CD4-positive, alpha-beta T cell (primary cell): ENCODE measurements around the gene NDUFA12. TPM values are rescaled to one million over a fixed set of nuclear protein-coding genes. Genes with fewer than 3 reads are reported as not detected.

Experiments used
- ATAC-seq: fragments of 200-7000 bp; cut with Tn5 transposase; one replicate; pipeline ENCODE4 v1.10.0; 2022; ENCODE audit warnings: mild to moderate bottlenecking; ENCODE audit not compliant: poor library complexity
- CTCF ChIA-PET: fragments of 350-600 bp; sonication (Branson Sonifier 250); formaldehyde crosslinking; loops from one replicate; lab custom pipeline; 2021; ENCODE audit warnings: antibody characterized with exemption, inconsistent platforms; lab: Charles Lee
- POLR2A ChIA-PET: fragments of 350-600 bp; sonication (Branson Sonifier 250); formaldehyde crosslinking; loops from one replicate; lab custom pipeline; 2021; ENCODE audit warnings: antibody characterized with exemption, inconsistent platforms; lab: Charles Lee
- DNase-seq, 14 experiments: peaks; one replicate each; pipeline ENCODE4 v3.0.0-alpha.2; 2013 to 2020; ENCODE audit warnings: mixed read lengths in 2 of 14
- H3K27ac ChIP-seq, 2 donors: one replicate each; pipeline versions ENCODE4 v1.5.1 to v1.7.0; 2013; ENCODE audit warnings: low read length in 2 of 2, low read depth in 1 of 2, mild to moderate bottlenecking in 1 of 2
- H3K27me3 ChIP-seq, 2 experiments: 1 replicate in 1 of 2; 2 replicates in 1 of 2; pipeline versions ENCODE4 v1.6.1 to v1.7.0; 2013; ENCODE audit warnings: low read length in 2 of 2, control low read depth in 1 of 2, mild to moderate bottlenecking in 1 of 2, moderate library complexity in 1 of 2; ENCODE audit not compliant: insufficient read depth in 2 of 2, control insufficient read depth in 1 of 2
- H3K36me3 ChIP-seq: one replicate; pipeline ENCODE4 v1.6.1; 2013; ENCODE audit warnings: low read length, control low read depth; ENCODE audit not compliant: insufficient read depth
- H3K4me1 ChIP-seq: one replicate; pipeline ENCODE4 v1.6.1; 2013; ENCODE audit warnings: low read length, control low read depth; ENCODE audit not compliant: insufficient read depth
- H3K4me3 ChIP-seq: one replicate; pipeline ENCODE4 v1.5.1; 2013; ENCODE audit warnings: mild to moderate bottlenecking, low read length, moderate library complexity
- H3K9me3 ChIP-seq, 2 experiments: 1 replicate in 1 of 2; 2 replicates in 1 of 2; pipeline versions ENCODE4 v1.6.1 to v1.7.0; 2013; ENCODE audit warnings: low read length in 2 of 2, mild to moderate bottlenecking in 2 of 2, control low read depth in 1 of 2, moderate library complexity in 1 of 2; ENCODE audit not compliant: control insufficient read depth in 1 of 2, insufficient read depth in 1 of 2
- H3K27ac Mint-ChIP-seq: one replicate; pipeline ENCODE4 v1.8.0; 2020; ENCODE audit warnings: mixed read lengths
- H3K27me3 Mint-ChIP-seq: one replicate; pipeline ENCODE4 v1.8.0; 2021; ENCODE audit warnings: mixed read lengths
- H3K36me3 Mint-ChIP-seq: one replicate; pipeline ENCODE4 v1.8.0; 2021; ENCODE audit warnings: low read depth, mixed read lengths
- H3K4me1 Mint-ChIP-seq: one replicate; pipeline ENCODE4 v1.8.0; 2021; ENCODE audit warnings: low read depth, mixed read lengths
- H3K4me3 Mint-ChIP-seq: one replicate; pipeline ENCODE4 v1.8.0; 2020; ENCODE audit warnings: mild to moderate bottlenecking, mixed read lengths
- H3K9me3 Mint-ChIP-seq: one replicate; pipeline ENCODE4 v1.8.0; 2020; ENCODE audit warnings: mixed read lengths
- intact Hi-C, 2 experiments: fragments of 100-400 bp; cut with DNase I in 1 of 2; cut with micrococcal nuclease in 1 of 2; formaldehyde crosslinking; loops; one replicate each; pipeline versions ENCODE4 v1.15.1 to v1.9.0; 2023 to 2025; cut with DNase I, micrococcal nuclease
- total RNA-seq, 174 experiments: library from RNA in 2 of 174; stranded (reverse) in 2 of 174; gene quantifications; one replicate each; pipeline ENCODE4 v1.2.3 and lab custom pipeline; 2021 to 2026
- TF ChIP-seq, protein P1 (sequence below): fragments of 200-600 bp; IDR thresholded peaks from one replicate; pipeline ENCODE4 v1.8.0; 2022; ENCODE audit warnings: antibody characterized with exemption, mild to moderate bottlenecking

Gene NDUFA12
- total RNA-seq, 2 experiments from 2014 or later: 43.3 to 43.7 TPM

DNA sequence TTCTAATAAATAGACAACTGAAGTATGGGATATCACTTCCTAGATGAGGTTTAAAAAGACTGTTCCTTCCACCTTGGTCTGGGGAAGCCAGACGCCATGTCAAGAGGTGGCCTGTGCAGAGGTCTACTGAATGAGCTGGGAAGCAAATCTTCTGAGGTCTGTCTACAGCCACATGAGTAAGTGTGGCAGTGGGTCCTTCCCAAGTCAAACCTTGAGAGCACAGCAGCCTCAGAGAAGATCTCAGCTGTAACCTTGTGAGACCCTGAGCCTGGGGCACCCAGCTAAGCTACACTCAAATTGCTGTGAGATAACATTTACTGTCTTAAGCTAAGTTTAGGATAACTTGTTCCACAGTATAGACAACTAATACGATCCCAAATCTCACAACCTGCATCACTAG lies 20.2 kb downstream of the NDUFA12 start:
- Mint-ChIP-seq H3K4me1 (peaks cover 70% of the 10 kb centered on the region), H3K9me3 (no peaks in the 10 kb centered on the region), H3K36me3 (peaks cover 31% of the 10 kb centered on the region), H3K4me3 (peak overlapping the region; percentile 25), H3K27me3 (no peaks in the 10 kb centered on the region), H3K27ac (peak overlapping the region; percentile 33)
- Histone ChIP-seq H3K27me3 (no peaks in the 10 kb centered on the region), H3K36me3 (peaks cover 9% of the 10 kb centered on the region), H3K9me3 (no peaks in the 10 kb centered on the region), H3K4me1 (peaks cover 51% of the 10 kb centered on the region), H3K4me3 (no peak overlapping the region), H3K27ac (no peak overlapping the region)
- DNase-seq: no peak
- intact Hi-C loops: loop anchor here in 1 of 2 experiments (2.0 to 5.0 kb wide), 3 partner anchors 17 to 836 kb away; partner anchors contain the start of gene PLXNC1
- ChIA-PET CTCF (interaction anchor here (1.3 kb wide), 1 partner anchor 21 kb away, joined by 3 read pairs; the partner anchor contains the start of gene NDUFA12), POLR2A (no interaction called here)
- no peak for ATAC-seq
- TF ChIP-seq, protein P1, sequence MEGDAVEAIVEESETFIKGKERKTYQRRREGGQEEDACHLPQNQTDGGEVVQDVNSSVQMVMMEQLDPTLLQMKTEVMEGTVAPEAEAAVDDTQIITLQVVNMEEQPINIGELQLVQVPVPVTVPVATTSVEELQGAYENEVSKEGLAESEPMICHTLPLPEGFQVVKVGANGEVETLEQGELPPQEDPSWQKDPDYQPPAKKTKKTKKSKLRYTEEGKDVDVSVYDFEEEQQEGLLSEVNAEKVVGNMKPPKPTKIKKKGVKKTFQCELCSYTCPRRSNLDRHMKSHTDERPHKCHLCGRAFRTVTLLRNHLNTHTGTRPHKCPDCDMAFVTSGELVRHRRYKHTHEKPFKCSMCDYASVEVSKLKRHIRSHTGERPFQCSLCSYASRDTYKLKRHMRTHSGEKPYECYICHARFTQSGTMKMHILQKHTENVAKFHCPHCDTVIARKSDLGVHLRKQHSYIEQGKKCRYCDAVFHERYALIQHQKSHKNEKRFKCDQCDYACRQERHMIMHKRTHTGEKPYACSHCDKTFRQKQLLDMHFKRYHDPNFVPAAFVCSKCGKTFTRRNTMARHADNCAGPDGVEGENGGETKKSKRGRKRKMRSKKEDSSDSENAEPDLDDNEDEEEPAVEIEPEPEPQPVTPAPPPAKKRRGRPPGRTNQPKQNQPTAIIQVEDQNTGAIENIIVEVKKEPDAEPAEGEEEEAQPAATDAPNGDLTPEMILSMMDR: no peak

DNA sequence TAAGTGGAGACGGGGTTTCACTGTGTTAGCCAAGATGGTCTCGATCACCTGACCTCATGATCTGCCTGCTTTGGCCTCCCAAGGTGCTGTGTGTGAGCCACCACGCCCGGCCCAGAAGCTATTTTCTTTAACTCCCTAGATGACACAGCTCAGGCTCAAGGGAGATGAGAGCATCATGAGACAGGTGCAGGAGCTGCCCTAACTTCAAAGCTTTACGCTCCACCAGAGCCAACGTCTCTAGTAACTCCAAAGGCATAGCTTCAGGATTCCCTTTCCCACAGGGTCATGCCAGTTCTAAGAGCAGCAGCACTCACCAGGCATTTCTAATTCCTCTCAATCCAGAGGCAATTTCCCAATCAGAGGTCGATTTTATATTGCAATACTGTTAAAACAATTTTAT lies 21.0 kb downstream of the NDUFA12 start:
- intact Hi-C loops: loop anchor here in 1 of 2 experiments (2.0 to 5.0 kb wide), 3 partner anchors 18 to 835 kb away; partner anchors contain the start of gene PLXNC1
- CTCF ChIA-PET: no interaction called here
- Mint-ChIP-seq H3K9me3 (no peaks in the 10 kb centered on the region), H3K4me1 (peaks cover 69% of the 10 kb centered on the region), H3K27ac (peak overlapping the region; percentile 2), H3K4me3 (peak overlapping the region; percentile 30), H3K27me3 (no peaks in the 10 kb centered on the region), H3K36me3 (peaks cover 24% of the 10 kb centered on the region)
- H3K27ac ChIP-seq: no peak overlapping the region
- POLR2A ChIA-PET: no interaction called here
- peaks cover 16% of the 10 kb centered on the region for H3K36me3 ChIP-seq
- DNase-seq (no peak), ATAC-seq (no peak)
- TF ChIP-seq, protein P1: no peak
- no peak overlapping the region for H3K4me3 ChIP-seq
- H3K4me1 ChIP-seq: peaks cover 53% of the 10 kb centered on the region
- H3K27me3 ChIP-seq: no peaks in the 10 kb centered on the region
- no peaks in the 10 kb centered on the region for H3K9me3 ChIP-seq

DNA sequence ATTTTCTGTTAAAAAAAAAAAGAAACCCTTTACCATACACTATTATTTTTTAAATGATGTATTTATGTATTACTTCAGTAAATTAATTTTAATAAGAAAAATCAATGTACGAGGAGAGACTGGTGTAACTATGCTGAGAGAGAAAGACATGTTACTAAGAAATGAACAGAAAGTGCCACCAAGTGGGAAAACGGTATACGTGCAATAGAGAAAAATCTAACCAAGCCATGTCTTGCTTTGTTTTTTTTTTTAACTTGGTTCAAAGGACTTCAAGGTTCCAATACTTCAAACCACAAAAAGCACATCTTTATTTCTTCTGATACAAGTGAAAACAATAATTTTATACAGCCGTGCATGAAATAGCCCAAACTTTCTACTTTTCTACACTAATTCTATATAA lies 22.9 kb downstream of the NDUFA12 start:
- peak overlapping the region; percentile 84 for H3K27ac Mint-ChIP-seq
- H3K36me3 Mint-ChIP-seq: peaks cover 24% of the 10 kb centered on the region
- no peak overlapping the region for H3K27ac ChIP-seq
- TF ChIP-seq, protein P1: peak; percentile 50
- POLR2A ChIA-PET: interaction anchor here (1.1 kb wide), 1 partner anchor 23 kb away, joined by 4 read pairs; the partner anchor contains the start of gene NDUFA12
- H3K4me3 ChIP-seq: no peak overlapping the region
- CTCF ChIA-PET: interaction anchor here (0.7 kb wide), 1 partner anchor 39 kb away, joined by 3 read pairs; no protein-coding TSS in a partner anchor
- H3K4me1 ChIP-seq: peaks cover 44% of the 10 kb centered on the region
- no peaks in the 10 kb centered on the region for H3K9me3 ChIP-seq
- H3K27me3 ChIP-seq: no peaks in the 10 kb centered on the region
- H3K4me1 Mint-ChIP-seq: peaks cover 62% of the 10 kb centered on the region
- peak; percentile 87 for ATAC-seq
- H3K36me3 ChIP-seq: peaks cover 20% of the 10 kb centered on the region
- intact Hi-C loops: loop anchor here (1.0 to 5.0 kb wide), 3 partner anchors 273 to 846 kb away; partner anchors contain the start of gene PLXNC1 (in 1 of the 2)
- DNase-seq: peak in 3 of 14 experiments; percentile 35 to 65 (median 61)
- H3K27me3 Mint-ChIP-seq: no peaks in the 10 kb centered on the region
- peak overlapping the region; percentile 49 for H3K4me3 Mint-ChIP-seq
- H3K9me3 Mint-ChIP-seq: no peaks in the 10 kb centered on the region
